Lower leg skin (tissue), 3 donors: ENCODE data around the gene CEACAM19.

ENCODE experiments used
- CTCF ChIP-seq, 3 donors: fragments of 450-650 bp; IDR thresholded peaks; one replicate each; pipeline ENCODE4 v1.5.1; 2016; ENCODE audit warnings: antibody characterized with exemption in 3 of 3, mild to moderate bottlenecking in 3 of 3, moderate library complexity in 2 of 3
- POLR2A ChIP-seq, 2 donors: fragments of 450-650 bp; IDR thresholded peaks; one replicate each; pipeline ENCODE4 v1.6.1; 2016 to 2017; ENCODE audit warnings: antibody characterized with exemption in 2 of 2, mild to moderate bottlenecking in 1 of 2, moderate library complexity in 1 of 2

GRCh38 chr19:44668985-44669764 is 2.1 kb upstream of the CEACAM19 start:
- TF ChIP-seq CTCF (IDR thresholded peaks at IDR 0.05) (no peak), POLR2A (IDR thresholded peaks at IDR 0.05) (no peak)
